Stimulated activated CD4-positive, alpha-beta T cell treated with anti-CD3 and anti-CD28 coated beads, Interleukin-2, amount 100 ng/mL, for 48 hours (primary cell): ENCODE data around the gene FTCD.
"Not testable (repeated sequence)": the region's sequence is repeated elsewhere in the genome, so short reads cannot be mapped to it uniquely, and the experiment has no call there.

Source experiments
- DNase-seq, 2 donors: peaks; one replicate each; pipeline ENCODE4 v3.0.0-alpha.2; 2020

The FTCD gene

DNA sequence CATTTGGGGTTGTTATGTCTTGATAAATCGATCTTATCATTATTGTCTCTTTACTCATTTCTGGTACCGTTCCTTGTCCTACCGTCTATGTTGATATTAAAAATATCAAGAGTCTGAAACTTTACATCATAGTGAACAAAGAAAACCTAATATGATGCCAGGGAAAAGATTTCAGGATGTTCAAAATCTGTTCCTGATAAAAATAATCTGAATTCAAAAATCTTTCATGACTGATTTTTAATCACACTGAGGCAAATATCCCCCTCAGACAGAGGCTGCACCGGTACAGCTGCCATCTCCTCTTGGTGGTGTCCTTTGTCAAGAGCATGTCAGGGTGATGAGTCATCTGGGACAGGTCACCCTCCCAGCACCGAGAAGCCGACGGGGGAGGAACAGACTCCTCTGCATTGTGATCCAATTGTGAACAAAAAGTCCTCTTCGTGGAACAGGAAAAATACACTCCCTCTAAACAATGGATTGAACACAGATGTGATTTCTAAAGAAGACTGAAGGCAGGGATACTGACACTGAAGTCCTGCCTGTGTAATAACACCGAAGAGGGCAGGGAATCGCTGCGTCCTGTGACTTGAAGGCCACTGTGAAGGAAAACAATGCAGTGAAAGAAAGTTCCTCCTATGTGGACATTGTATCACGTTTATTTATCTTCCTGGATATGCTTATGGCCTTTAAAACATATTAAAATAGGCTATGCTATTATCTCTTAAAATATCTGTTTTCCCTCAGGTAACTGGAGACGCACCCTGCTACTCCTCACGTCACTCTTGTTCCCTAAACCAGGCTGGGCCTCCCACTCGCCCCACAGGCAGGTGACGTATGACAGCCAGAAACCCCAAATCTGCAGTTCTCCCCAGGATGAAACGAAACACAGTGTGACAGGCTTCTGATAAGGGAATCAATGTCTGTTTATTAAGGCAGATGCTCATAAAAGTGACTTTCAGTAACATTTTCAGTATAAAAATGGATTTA, 33.1 kb upstream of the FTCD start:
- DNase-seq, result no peak

GRCh38 chr21:46187814-46188213, 32.4 kb upstream of the FTCD start:
- no peak for DNase-seq

DNA sequence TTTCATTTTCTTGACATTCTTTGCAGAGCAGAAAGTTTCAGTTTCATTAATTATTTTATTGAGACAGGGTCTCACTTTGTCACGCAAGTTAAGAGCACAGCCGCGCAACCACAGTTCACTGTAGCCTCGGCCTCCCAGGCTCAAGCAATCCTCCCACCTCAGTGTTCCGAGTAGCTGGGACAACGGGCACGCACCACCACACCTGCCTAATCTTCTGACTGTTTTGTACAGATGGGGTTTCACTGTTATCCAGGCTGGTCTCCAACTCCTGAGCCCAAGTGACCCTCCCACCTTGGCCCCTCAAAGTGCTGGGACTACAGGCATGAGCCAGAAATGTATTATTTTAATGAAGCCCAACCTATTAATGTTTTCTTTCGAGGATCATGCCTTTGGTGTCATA, 31.9 kb upstream of the FTCD start:
- DNase-seq, result no peak

- DNase-seq, result no peak
Measured at GRCh38 chr21:46185716-46186115, 30.3 kb upstream of the FTCD start.

DNA sequence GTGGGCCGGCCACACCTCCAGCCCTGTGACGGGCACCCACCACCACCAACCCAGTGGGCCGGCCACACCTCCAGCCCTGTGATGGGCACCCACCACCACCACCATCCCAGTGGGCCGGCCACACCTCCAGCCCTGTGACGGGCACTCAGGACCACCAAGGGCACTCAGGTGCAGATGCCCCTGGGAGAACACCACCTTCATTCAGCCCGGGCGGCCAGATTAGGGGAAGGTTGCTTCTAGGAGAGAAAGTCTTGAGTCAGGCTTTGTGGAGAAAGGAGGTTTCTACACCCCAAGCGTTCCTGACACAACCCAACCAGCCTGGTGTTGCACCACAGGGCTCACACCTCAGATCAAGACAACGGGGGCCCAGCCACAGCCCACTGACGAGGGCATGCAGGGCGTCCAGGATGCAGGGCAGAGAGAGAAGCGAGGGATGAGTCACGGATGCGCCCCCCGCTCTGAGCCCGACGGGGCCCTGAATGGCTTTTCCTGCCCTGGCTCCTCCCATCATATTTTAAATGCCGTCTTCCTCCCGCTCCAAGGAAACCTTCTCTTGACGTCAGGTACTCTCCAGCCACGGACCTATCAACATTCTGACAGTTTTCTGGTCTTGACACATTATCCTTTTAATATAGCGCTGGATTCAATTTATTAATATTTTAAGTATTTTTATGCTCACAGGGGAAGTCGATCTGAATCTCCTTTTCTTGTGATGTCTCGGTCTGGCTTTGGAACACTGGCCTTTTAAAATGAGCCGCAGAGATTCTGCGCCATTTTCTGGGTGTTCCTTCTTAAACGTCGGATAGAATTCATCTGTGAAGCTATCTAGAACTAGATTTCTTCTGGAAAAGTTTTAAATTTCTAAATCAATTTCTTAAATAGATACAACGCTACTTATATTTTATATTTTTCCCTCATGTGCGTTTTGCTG, 29.5 kb upstream of the FTCD start:
- peak; percentile 20 to 43 for DNase-seq

DNA sequence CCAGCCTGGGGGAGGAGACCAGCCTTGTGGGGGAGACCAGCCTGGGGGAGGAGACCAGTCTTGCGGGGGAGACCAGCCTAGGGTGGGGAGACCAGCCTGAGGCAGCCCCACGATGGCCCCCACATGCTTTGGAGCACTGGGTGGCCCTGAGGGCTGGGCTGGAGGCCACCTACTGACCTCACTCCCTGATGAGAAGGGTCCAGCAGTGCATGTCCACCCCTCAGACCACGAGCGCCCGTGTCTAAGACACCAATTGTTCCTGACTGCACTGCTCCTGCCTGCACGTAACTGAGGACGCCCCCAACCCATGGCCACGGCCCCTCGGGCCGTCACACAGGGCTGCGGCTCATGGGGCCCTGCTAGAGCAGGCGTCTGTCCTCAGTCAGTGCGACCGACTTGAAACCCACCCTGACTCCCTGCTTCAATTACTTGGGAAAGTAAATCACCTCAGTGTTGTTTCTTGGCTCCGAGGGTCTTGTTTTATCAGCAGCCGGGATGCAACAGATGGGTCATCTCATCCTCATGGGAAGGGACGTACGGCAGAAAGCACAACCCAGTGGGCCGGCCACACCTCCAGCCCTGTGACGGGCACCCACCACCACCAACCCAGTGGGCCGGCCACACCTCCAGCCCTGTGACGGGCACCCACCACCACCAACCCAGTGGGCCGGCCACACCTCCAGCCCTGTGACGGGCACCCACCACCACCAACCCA, 28.7 kb upstream of the FTCD start, which contains the start of gene SPATC1L:
Gene SPATC1L, minus strand, starts transcription at position 550 of the 715 bp plus-strand sequence. CDS start 1,643 bp downstream, outside the sequence.
- DNase-seq, result peak; percentile 14 to 22

- DNase-seq, result not testable (repeated sequence)
Measured at GRCh38 chr21:46183337-46183909, 28.0 kb upstream of the FTCD start.

DNA sequence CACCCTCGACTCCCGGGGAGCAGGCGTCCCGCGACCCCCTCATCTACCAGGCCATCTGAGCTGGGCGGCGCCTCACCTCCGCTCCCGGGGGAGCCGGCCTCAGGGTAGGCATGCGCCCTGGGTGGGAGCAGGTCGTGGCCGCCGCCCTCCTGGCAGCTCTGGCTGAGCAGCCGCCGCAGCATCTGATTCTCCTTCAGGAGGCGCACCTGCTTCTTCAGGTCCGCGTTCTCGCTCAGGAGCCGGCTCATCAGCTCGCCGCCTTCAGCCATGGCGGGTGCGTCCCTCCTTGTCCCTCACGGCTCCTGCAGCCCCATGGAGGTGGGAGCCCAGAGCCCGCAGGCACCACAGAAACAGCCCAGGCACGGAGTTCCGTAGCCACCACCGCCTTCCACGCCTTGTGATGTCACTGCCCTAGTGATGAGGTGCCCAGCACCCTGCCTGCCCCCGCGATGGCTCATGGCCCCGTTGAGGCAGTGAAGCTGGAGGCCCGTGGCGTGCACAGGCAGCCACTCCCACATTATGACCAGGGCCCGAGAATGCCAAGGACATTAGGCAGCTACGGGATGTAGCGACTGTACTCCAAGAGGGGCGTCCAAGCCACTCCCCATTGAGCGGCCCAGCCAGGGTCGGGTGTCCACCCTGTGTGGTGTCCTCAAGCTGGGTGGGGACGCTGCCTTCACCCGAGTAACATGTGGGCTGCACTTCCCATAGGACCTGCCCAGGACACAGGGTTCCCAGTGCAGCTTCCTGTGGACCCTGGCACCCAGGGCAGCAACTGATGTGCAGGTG, 27.4 kb upstream of the FTCD start:
- DNase-seq, result no peak

DNA sequence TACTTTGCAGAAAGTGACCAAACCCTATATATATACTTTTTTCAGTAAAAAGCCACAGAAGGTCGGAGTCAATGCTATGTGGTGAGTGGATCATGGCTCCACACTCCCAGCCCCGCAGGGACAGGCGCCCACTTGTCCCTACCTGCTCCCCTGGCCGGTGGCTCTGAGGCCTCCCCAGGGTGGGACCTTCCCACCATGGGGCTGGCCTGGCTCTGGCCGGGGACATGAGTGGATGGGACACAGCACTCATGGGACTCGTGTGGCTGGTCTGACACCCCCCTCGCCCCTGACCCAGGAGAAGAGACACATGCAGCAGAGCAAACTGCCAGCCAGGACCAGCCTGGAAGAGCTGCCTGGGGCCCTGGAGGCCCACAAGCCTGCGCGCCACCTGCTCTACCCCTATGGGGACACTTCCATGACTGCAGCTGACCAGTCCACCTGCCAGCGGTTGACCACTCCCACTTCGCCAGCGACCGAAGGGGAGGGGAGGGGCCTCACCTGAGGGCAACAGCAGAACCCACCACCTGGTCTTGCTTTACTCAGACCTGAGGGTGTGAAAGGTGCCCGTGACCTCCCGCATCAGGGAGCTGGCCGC, 26.7 kb upstream of the FTCD start:
- DNase-seq, result no peak

- no peak for DNase-seq
Measured at GRCh38 chr21:46181436-46181835, 26.1 kb upstream of the FTCD start.

- no peak for DNase-seq
Measured at GRCh38 chr21:46180778-46181391, 25.5 kb upstream of the FTCD start.

DNA sequence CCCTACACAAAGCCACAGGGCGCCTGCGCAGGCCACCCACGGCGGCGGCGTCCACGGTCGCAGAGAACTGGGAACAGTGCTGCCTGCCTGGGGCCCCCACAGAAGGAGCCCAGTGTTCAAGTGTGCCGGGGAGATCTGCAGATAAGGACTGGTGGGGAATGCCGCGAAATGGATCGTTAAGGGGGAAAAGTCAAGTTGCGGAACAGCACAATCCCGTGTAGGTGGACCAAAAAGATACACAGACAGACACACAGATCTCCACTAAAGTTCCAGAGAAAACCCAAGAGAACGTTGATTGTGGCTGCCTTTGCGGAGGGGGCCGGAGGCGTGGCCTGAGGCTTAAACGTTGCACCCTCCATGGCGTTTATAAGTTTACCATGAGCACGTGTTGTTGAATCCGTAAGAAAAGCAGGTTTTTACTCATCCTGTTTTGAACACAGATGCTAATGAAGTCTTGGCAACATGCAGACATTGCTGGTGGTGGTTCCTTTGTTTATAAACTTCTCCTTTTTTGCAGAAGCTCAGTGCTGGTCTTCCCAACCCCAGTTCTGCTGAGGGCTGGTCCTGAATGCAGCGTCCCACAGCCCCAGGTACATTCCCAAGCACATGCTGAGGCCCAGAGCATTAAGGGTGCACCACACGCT, 24.8 kb upstream of the FTCD start:
- no peak for DNase-seq

DNA sequence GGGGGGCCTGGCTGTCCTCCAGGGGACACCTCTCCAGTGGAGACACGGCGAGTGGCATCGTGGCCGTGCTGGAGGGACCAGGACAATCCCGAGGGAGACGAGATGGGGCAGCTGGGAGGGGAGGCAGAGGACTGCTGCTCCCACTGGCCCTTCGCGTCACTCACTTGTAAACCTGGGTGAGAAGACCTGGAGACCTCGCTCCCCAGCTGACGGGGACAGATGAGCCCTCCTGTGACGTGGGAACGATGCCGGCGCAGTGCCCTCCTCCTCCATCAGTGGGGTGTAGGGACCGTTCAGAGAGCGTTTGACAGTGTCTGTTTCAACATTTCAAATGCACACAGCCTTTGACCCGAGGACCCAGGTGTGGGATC, 24.3 kb upstream of the FTCD start:
- no peak for DNase-seq

DNA sequence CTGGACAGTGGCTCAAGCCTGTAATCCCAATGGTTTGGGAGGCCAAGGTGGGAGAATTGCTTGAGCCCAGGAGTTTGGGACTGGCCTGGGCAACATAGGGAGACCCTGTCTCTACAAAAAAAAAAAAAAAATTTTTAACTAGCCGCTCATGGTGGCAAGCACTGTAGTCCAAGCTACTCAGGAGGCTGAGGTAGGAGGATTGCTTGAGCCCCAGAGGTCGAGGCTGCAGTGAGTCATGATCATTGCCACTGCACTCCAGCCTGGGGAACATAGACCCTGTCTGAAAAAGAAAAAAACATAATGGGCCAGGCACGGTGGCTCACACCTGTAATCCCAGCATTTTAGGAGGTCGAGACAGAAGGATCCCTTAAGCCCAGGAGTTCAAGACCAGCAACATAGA, 23.6 kb upstream of the FTCD start:
- no peak for DNase-seq

- not testable (repeated sequence) for DNase-seq
Measured at GRCh38 chr21:46176443-46177129, 21.2 kb upstream of the FTCD start.

GRCh38 chr21:46173573-46173972, 18.2 kb upstream of the FTCD start:
- no peak for DNase-seq

GRCh38 chr21:46172863-46173528, 17.6 kb upstream of the FTCD start:
- DNase-seq, result no peak

GRCh38 chr21:46171996-46172862, 16.9 kb upstream of the FTCD start:
- DNase-seq, result no peak
